ENCODE data around the gene CASP8AP2. TPM values are rescaled to one million over a fixed set of nuclear protein-coding genes. Genes with fewer than 3 reads are reported as not detected.
"Not testable (repeated sequence)": the region's sequence is repeated elsewhere in the genome, so short reads cannot be mapped to it uniquely, and the experiment has no call there.

CASP8AP2 gene
- total RNA-seq, 4 donors from 2014 or later: 14.1 to 22.0 (median 17.9) TPM

DNA sequence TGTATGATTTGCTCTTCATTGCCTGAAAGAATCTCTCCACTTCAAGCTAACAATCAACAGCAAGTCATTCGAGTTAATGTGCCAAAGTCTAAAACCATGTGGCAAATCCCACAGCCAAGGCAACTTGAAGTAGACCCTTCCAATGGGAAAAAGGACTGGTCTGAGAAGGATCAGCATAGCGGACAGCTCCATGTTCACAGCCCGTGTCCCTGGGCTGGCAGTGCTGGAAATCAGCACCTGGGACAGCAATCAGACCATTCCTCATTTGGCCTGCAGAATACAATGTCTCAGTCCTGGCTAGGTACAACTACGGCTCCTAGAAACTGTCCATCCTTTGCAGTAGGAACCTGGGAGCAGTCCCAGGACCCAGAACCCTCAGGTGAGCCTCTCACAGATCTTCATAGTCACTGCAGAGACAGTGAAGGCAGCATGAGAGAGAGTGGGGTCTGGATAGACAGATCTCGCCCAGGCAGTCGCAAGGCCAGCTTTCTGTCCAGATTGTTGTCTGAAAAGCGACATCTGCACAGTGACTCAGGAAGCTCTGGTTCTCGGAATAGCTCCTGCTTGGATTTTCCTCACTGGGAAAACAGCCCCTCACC lies 65.7 kb downstream of the CASP8AP2 start:
- TF ChIP-seq CTCF (IDR thresholded peaks at IDR 0.05): no peak
- TF ChIP-seq POLR2A (IDR thresholded peaks at IDR 0.05; ENCODE audit: low read depth): no peak
- TF ChIP-seq POLR2AphosphoS5 (IDR thresholded peaks at IDR 0.05): no peak
- no peak for TF ChIP-seq EP300 (IDR thresholded peaks at IDR 0.05)
- H3K4me1 ChIP-seq: no peaks in the 10 kb centered on the region
- WGBS: 38% methylated on average over 5 of the region's 8 CpGs
- intact Hi-C loops (cut with DNase I): no loop called here
- H3K36me3 ChIP-seq: no peaks in the 10 kb centered on the region
- DNase-seq (ENCODE audit: extremely low spot score): peak; percentile 57
- no peak overlapping the region for H3K27ac ChIP-seq (replicated peaks in 1 of 4)
- H3K4me3 ChIP-seq: no peak overlapping the region
- H3K9me3 ChIP-seq: no peaks in the 10 kb centered on the region
- peaks cover 0 to 49% (median 0%) of the 10 kb centered on the region in 4 donors for H3K27me3 ChIP-seq

GRCh38 chr6:89910001-89910901 lies 80.6 kb downstream of the CASP8AP2 start:
- H3K27me3 ChIP-seq; H3K4me1 ChIP-seq; H3K4me3 ChIP-seq; intact Hi-C loops (cut with DNase I); H3K27ac ChIP-seq (replicated peaks in 1 of 4); H3K9me3 ChIP-seq; H3K36me3 ChIP-seq: not testable (repeated sequence)
- 57% methylated on average over 10 of the region's 10 CpGs for WGBS
- DNase-seq (ENCODE audit: extremely low spot score): peak; percentile 24

DNA sequence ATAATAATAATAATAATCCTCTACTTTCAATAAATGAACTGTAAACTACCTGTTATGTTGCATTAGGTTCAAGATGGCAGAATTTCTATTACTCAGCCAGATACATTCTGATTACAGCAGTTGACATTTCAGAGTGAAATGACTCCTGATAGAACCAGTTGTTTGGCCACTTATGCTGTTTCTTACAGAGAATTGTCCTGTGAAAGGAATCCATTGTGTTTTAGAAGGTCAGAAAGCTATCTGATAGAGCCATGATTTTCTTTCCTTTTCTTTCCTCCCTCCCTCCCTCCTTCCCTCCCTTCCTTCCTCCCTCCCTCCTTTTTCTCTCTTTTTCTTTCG lies 81.2 kb downstream of the CASP8AP2 start:
- H3K27me3 ChIP-seq: no peaks in the 10 kb centered on the region
- peaks cover 0 to 4% (median 1%) of the 10 kb centered on the region in 4 donors for H3K9me3 ChIP-seq
- WGBS: 58% methylated on average over 1 of the region's 1 CpG
- intact Hi-C loops (cut with DNase I): no loop called here
- no peak for DNase-seq (ENCODE audit: extremely low spot score)
- no peaks in the 10 kb centered on the region for H3K36me3 ChIP-seq
- no peaks in the 10 kb centered on the region for H3K4me1 ChIP-seq
- TF ChIP-seq POLR2A (IDR thresholded peaks at IDR 0.05; ENCODE audit: low read depth): no peak
- TF ChIP-seq POLR2AphosphoS5 (IDR thresholded peaks at IDR 0.05): no peak
- TF ChIP-seq EP300 (IDR thresholded peaks at IDR 0.05): no peak
- TF ChIP-seq CTCF (IDR thresholded peaks at IDR 0.05): no peak
- H3K27ac ChIP-seq (replicated peaks in 1 of 4): no peak overlapping the region
- H3K4me3 ChIP-seq: no peak overlapping the region

GRCh38 chr6:89916136-89916920 lies 86.6 kb downstream of the CASP8AP2 start:
- TF ChIP-seq EP300 (IDR thresholded peaks at IDR 0.05) (no peak), POLR2AphosphoS5 (IDR thresholded peaks at IDR 0.05) (no peak), CTCF (IDR thresholded peaks at IDR 0.05) (no peak), POLR2A (IDR thresholded peaks at IDR 0.05; ENCODE audit: low read depth) (no peak)
- H3K9me3 ChIP-seq: peaks cover 0 to 22% (median 16%) of the 10 kb centered on the region in 4 donors
- 98% methylated on average over 3 of the region's 3 CpGs for WGBS
- intact Hi-C loops (cut with DNase I): no loop called here
- H3K4me1 ChIP-seq: no peaks in the 10 kb centered on the region
- H3K27ac ChIP-seq (replicated peaks in 1 of 4): no peak overlapping the region
- no peaks in the 10 kb centered on the region for H3K36me3 ChIP-seq
- peak; percentile 62 for DNase-seq (ENCODE audit: extremely low spot score)
- no peak overlapping the region for H3K4me3 ChIP-seq
- H3K27me3 ChIP-seq: peaks cover 0 to 4% (median 0%) of the 10 kb centered on the region in 4 donors

GRCh38 chr6:89917216-89917615 lies 87.5 kb downstream of the CASP8AP2 start:
- DNase-seq (ENCODE audit: extremely low spot score): peak; percentile 68
- Histone ChIP-seq H3K27me3 (peaks cover 0 to 11% (median 0%) of the 10 kb centered on the region in 4 donors), H3K4me1 (no peaks in the 10 kb centered on the region), H3K9me3 (peaks cover 0 to 22% (median 16%) of the 10 kb centered on the region in 4 donors), H3K4me3 (no peak overlapping the region), H3K27ac (replicated peaks in 1 of 4) (no peak overlapping the region), H3K36me3 (no peaks in the 10 kb centered on the region)
- intact Hi-C loops (cut with DNase I): no loop called here
- TF ChIP-seq EP300 (IDR thresholded peaks at IDR 0.05) (no peak), CTCF (IDR thresholded peaks at IDR 0.05) (no peak), POLR2A (IDR thresholded peaks at IDR 0.05; ENCODE audit: low read depth) (no peak), POLR2AphosphoS5 (IDR thresholded peaks at IDR 0.05) (no peak)
- WGBS: 88% methylated on average over 4 of the region's 4 CpGs

All from esophagus muscularis mucosa (tissue), 4 donors.